RKO (cell line): ENCODE measurements around the gene SYAP1.
"Not testable (repeated sequence)": the region's sequence is repeated elsewhere in the genome, so short reads cannot be mapped to it uniquely, and the experiment has no call there.

ENCODE experiments used
- DNase-seq: peaks from one replicate; pipeline ENCODE4 v3.0.0-alpha.2; 2016; ENCODE audit warnings: low spot score

SYAP1 gene

GRCh38 chrX:16779815-16780214, 60.4 kb downstream of the SYAP1 start:
- not testable (repeated sequence) for DNase-seq

- no peak for DNase-seq
Measured at GRCh38 chrX:16783452-16783851, 64.0 kb downstream of the SYAP1 start.

- DNase-seq: not testable (repeated sequence)
Measured at GRCh38 chrX:16784440-16784839, 65.0 kb downstream of the SYAP1 start.

GRCh38 chrX:16785247-16786138, 66.1 kb downstream of the SYAP1 start:
- no peak for DNase-seq

GRCh38 chrX:16786139-16786790, 66.9 kb downstream of the SYAP1 start, which contains the start of gene TXLNG:
Gene TXLNG, plus strand, starts transcription at chrX:16786466. Its CDS starts 22 bp downstream, at chrX:16786488.
- DNase-seq: peak; percentile 100

GRCh38 chrX:16786791-16787735, 67.7 kb downstream of the SYAP1 start:
- peak; percentile 69 for DNase-seq

- DNase-seq: no peak
Measured at GRCh38 chrX:16788477-16788876, 69.1 kb downstream of the SYAP1 start.

GRCh38 chrX:16796298-16796697, 76.9 kb downstream of the SYAP1 start:
- DNase-seq: no peak

- DNase-seq: no peak
Measured at GRCh38 chrX:16797358-16797757, 77.9 kb downstream of the SYAP1 start.

- DNase-seq: no peak
Measured at GRCh38 chrX:16797841-16798240, 78.4 kb downstream of the SYAP1 start.

GRCh38 chrX:16804923-16805464, 85.6 kb downstream of the SYAP1 start:
- DNase-seq: no peak

- DNase-seq: peak; percentile 47
Measured at GRCh38 chrX:16807548-16807947, 88.1 kb downstream of the SYAP1 start.

GRCh38 chrX:16807976-16808542, 88.6 kb downstream of the SYAP1 start:
- no peak for DNase-seq

GRCh38 chrX:16814597-16814996, 95.2 kb downstream of the SYAP1 start:
- no peak for DNase-seq
